Heart right ventricle (tissue), 16 donors: ENCODE results near the gene GPRC5C. TPM values are rescaled to one million over a fixed set of nuclear protein-coding genes. Genes with fewer than 3 reads are reported as not detected.

Experiments
- ATAC-seq, 8 donors: fragments of 200-7000 bp; cut with Tn5 transposase; one replicate each; pipeline ENCODE4 v1.9.1; 2020; ENCODE audit warnings: mild to moderate bottlenecking in 8 of 8, moderate library complexity in 8 of 8, moderate number of reproducible peaks in 1 of 8
- DNase-seq, 2 donors: peaks; one replicate each; pipeline ENCODE4 v3.0.0-alpha.2; 2020
- H3K27ac ChIP-seq, 10 donors: fragments of 200-600 bp; sonication (generic) in 2 of 10; one replicate each; pipeline versions ENCODE4 v1.5.0 to v1.8.0; 2020 to 2022; ENCODE audit warnings: mild to moderate bottlenecking in 3 of 10
- H3K27me3 ChIP-seq, 7 donors: fragments of 200-600 bp; one replicate each; pipeline ENCODE4 v1.8.0; 2021 to 2022; ENCODE audit warnings: mild to moderate bottlenecking in 2 of 7
- H3K36me3 ChIP-seq, 9 donors: fragments of 200-600 bp; sonication (generic) in 1 of 9; one replicate each; pipeline versions ENCODE4 v1.5.0 to v1.8.0; 2020 to 2022; ENCODE audit warnings: mild to moderate bottlenecking in 2 of 9
- H3K4me1 ChIP-seq, 9 donors: fragments of 200-600 bp; sonication (generic) in 1 of 9; one replicate each; pipeline versions ENCODE4 v1.5.0 to v1.8.0; 2020 to 2022; ENCODE audit warnings: mild to moderate bottlenecking in 4 of 9
- H3K4me3 ChIP-seq, 10 donors: fragments of 200-600 bp; sonication (generic) in 2 of 10; one replicate each; pipeline versions ENCODE4 v1.5.0 to v1.8.0; 2020 to 2022; ENCODE audit warnings: mild to moderate bottlenecking in 7 of 10, moderate library complexity in 2 of 10
- H3K9me3 ChIP-seq, 11 donors: fragments of 200-600 bp in 10 of 11; sonication (generic) in 2 of 11; one replicate each; pipeline versions ENCODE4 v1.5.0 to v1.8.0; 2013 to 2022; ENCODE audit warnings: mild to moderate bottlenecking in 2 of 11, control low read depth in 1 of 11, moderate library complexity in 1 of 11
- CTCF ChIP-seq, 9 donors: fragments of 200-600 bp; sonication (generic) in 2 of 9; IDR thresholded peaks; one replicate each; pipeline versions ENCODE4 v1.5.0 to v1.8.0; 2021 to 2022; ENCODE audit warnings: antibody characterized with exemption in 9 of 9, mild to moderate bottlenecking in 5 of 9, moderate library complexity in 1 of 9
- WGBS, 2 donors: extraction: QIAGEN DNeasy Blood & Tissue Kit; methylation state at CpG; one replicate each; pipeline ENCODE4 v1.1.7; 2013; ENCODE audit warnings: inconsistent platforms in 1 of 2; 5-methylcytosine and 5-hydroxymethylcytosine counted together
- intact Hi-C, 10 donors: fragments of 100-400 bp; cut with DNase I; formaldehyde crosslinking; loops; one replicate each; pipeline versions ENCODE4 v1.11.1 to v1.14.2; 2022
- polyA plus RNA-seq, 2 donors: library from polyadenylated mRNA; stranded (reverse); fragments of 200-250 nt; gene quantifications; one replicate each; pipeline ENCODE4 v1.2.3, GENCODE V29; 2013
- total RNA-seq, 10 donors: library from RNA; stranded (reverse); fragmentation: NEBNext Ultra II Directional in 3 of 10; extraction: Animal tissue kit (Norgen Biotek cat#: 25700) in 3 of 10; gene quantifications; one replicate each; pipeline versions ENCODE4 v1.2.1 to v1.2.4, GENCODE V29; 2021 to 2023
- donor health status: Arrhythmogenic right ventricular cardiomyopathy.
- donor health status: ischemic (EF 13 %, LVEDD 7.1; RV severe dilation, severe dysfunction).
- donor health status: healthy with polysubstance abuse.
- donor health status: DM: no; HTN: yes; CAD: no.
- donor health status: DM: no; HTN: no; CAD: no.
- donor health status: ischemic (EF 25% LVEDD 6.9; RV normal size, moderate dysfunction).
- donor health status: ischemic (EF 25% LVEDD 5.7; RV mildly dilated, moderate dysfunction).
- donor health status: healthy.
- donor health status: DM: yes; HTN: yes; CAD: no.
- donor health status: Ischemic cardiomyopathy.
- donor health status: ischemic (EF 35%, LVEDD 5.7; RV mildly dilated, moderate dysfunction).
- donor health status: nonischemic (EF 11% LVEDD 7.7; RV severe dilation, severe dysfunction).
- donor health status: DM: yes; HTN: yes; CAD: no.
- donor health status: PGD.
- donor health status: ischemic (EF 29% LVEDD 5.4; RV normal size, mild dysfunction).
- donor health status: nonischemic (EF 23%, LVEDD 6.1; RV moderate dilation, normal function).

The GPRC5C gene
- total and polyA plus RNA-seq, 12 donors, result 28.0 to 41.0 (median 32.5) TPM

GRCh38 chr17:74441537-74441936 is 9.6 kb downstream of the GPRC5C start:
- intact Hi-C loops, result loop anchor here in 1 of 10 donors (10.0 kb wide), 1 partner anchor 227 kb away; the partner anchor contains the start of gene TTYH2
- no peaks in the 10 kb centered on the region for H3K27me3 ChIP-seq
- H3K9me3 ChIP-seq, result peaks cover 0 to 19% (median 4%) of the 10 kb centered on the region in 11 donors
- ATAC-seq (no peak), DNase-seq (no peak)
- WGBS, 2 donors, result 94 to 96% methylated on average over 7 of the region's 7 CpGs
- TF ChIP-seq CTCF (IDR thresholded peaks at IDR 0.05), result no peak
- H3K36me3 ChIP-seq, result peaks cover 0 to 19% (median 0%) of the 10 kb centered on the region in 9 donors
- peaks cover 22 to 53% (median 47%) of the 10 kb centered on the region in 9 donors for H3K4me1 ChIP-seq
- H3K27ac ChIP-seq, result peak overlapping the region in 2 of 10 donors; percentile 94 to 97
- no peak overlapping the region for H3K4me3 ChIP-seq

GRCh38 chr17:74442291-74442669 is 10.4 kb downstream of the GPRC5C start:
- ATAC-seq (no peak), DNase-seq (no peak)
- peak overlapping the region; percentile 76 to 97 (median 88) for H3K27ac ChIP-seq
- peak overlapping the region in 7 of 10 donors; percentile 6 to 42 (median 36) for H3K4me3 ChIP-seq
- WGBS, 2 donors, result 73 to 81% methylated on average over 6 of the region's 6 CpGs
- no peak for TF ChIP-seq CTCF (IDR thresholded peaks at IDR 0.05)
- peaks cover 0 to 23% (median 0%) of the 10 kb centered on the region in 9 donors for H3K36me3 ChIP-seq
- peaks cover 28 to 59% (median 54%) of the 10 kb centered on the region in 9 donors for H3K4me1 ChIP-seq
- H3K27me3 ChIP-seq, result no peaks in the 10 kb centered on the region
- peaks cover 0 to 17% (median 4%) of the 10 kb centered on the region in 11 donors for H3K9me3 ChIP-seq
- intact Hi-C loops, result loop anchor here in 1 of 10 donors (10.0 kb wide), 1 partner anchor 227 kb away; the partner anchor contains the start of gene TTYH2

- 3 to 8% methylated on average over 28 of the region's 28 CpGs for WGBS, 2 donors
- Histone ChIP-seq H3K27ac (peak overlapping the region; percentile 76 to 97 (median 88)), H3K27me3 (no peaks in the 10 kb centered on the region), H3K36me3 (peaks cover 0 to 27% (median 0%) of the 10 kb centered on the region in 9 donors), H3K4me1 (peaks cover 28 to 65% (median 59%) of the 10 kb centered on the region in 9 donors), H3K9me3 (peaks cover 0 to 10% (median 0%) of the 10 kb centered on the region in 11 donors), H3K4me3 (peak overlapping the region in 9 of 10 donors; percentile 6 to 42 (median 36))
- ATAC-seq, result peak; percentile 74 to 87 (median 84)
- intact Hi-C loops, result loop anchor here in 1 of 10 donors (10.0 kb wide), 1 partner anchor 228 kb away; the partner anchor contains the start of gene TTYH2
- no peak for TF ChIP-seq CTCF (IDR thresholded peaks at IDR 0.05)
- DNase-seq, result peak; percentile 92 to 93
These were observed 11.0 kb downstream of the GPRC5C start for GRCh38 chr17:74442670-74443515.

- H3K36me3 ChIP-seq, result peaks cover 0 to 30% (median 0%) of the 10 kb centered on the region in 9 donors
- H3K9me3 ChIP-seq, result peaks cover 0 to 2% (median 0%) of the 10 kb centered on the region in 11 donors
- DNase-seq, result no peak
- H3K27ac ChIP-seq, result peak overlapping the region; percentile 76 to 97 (median 88)
- intact Hi-C loops, result loop anchor here in 1 of 10 donors (10.0 kb wide), 1 partner anchor 229 kb away; the partner anchor contains the start of gene TTYH2
- TF ChIP-seq CTCF (IDR thresholded peaks at IDR 0.05), result no peak
- H3K4me3 ChIP-seq, result peak overlapping the region in 4 of 10 donors; percentile 6 to 42 (median 38)
- WGBS, 2 donors, result 61 to 73% methylated on average over 8 of the region's 8 CpGs
- H3K27me3 ChIP-seq, result no peaks in the 10 kb centered on the region
- H3K4me1 ChIP-seq, result peaks cover 28 to 69% (median 59%) of the 10 kb centered on the region in 9 donors
- ATAC-seq, result peak in 1 of 8 donors; percentile 1
These were observed 11.8 kb downstream of the GPRC5C start for GRCh38 chr17:74443516-74444296.
